SK-N-SH (cell line): ENCODE data around the gene GPR42. TPM values are rescaled to one million over a fixed set of nuclear protein-coding genes. Genes with fewer than 3 reads are reported as not detected.

Experiments
- CTCF ChIA-PET: fragments of 300-600, 350-600 bp; formaldehyde crosslinking; extraction: SDS; loops from one replicate; lab custom pipeline; 2021; lab: Yijun Ruan, JAX
- POLR2A ChIA-PET: fragments of 350-600 bp; sonication (Branson Sonifier 250); formaldehyde crosslinking; extraction: SDS; loops from one replicate; lab custom pipeline; 2020; ENCODE audit warnings: antibody characterized with exemption, inconsistent platforms; lab: Yijun Ruan, JAX
- DNase-seq: peaks from one replicate; pipeline ENCODE4 v3.0.0; 2012
- H2AFZ ChIP-seq: fragments of 200-600 bp; sonication (generic); 2 replicates; pipeline ENCODE4 v1.8.1; 2016; ENCODE audit warnings: antibody characterized with exemption, mild to moderate bottlenecking, low read depth
- H3F3A ChIP-seq: fragments of 200-600 bp; sonication (generic); replicated peaks from 2 replicates; pipeline ENCODE3; 2016; ENCODE audit warnings: antibody characterized with exemption, mild to moderate bottlenecking; ENCODE audit not compliant: insufficient read depth
- H3K27ac ChIP-seq, 2 experiments: fragments of 200-500 bp in 1 of 2; fragments of 200-600 bp in 1 of 2; sonication (Bioruptor generic) in 1 of 2; sonication (generic), shearing (Covaris generic) in 1 of 2; 2 replicates each; pipeline versions ENCODE4 v1.5.1 to v1.6.1; 2014 to 2016; ENCODE audit warnings: low read depth in 2 of 2, inconsistent platforms in 1 of 2, low read length in 1 of 2, mild to moderate bottlenecking in 1 of 2, mixed read lengths in 1 of 2
- H3K27me3 ChIP-seq: fragments of 200-600 bp; sonication (generic), shearing (Covaris generic); 2 replicates; pipeline ENCODE4 v1.6.1; 2016; ENCODE audit warnings: mixed run types; ENCODE audit not compliant: insufficient read depth
- H3K36me3 ChIP-seq, 2 experiments: fragments of 200-500 bp in 1 of 2; fragments of 200-600 bp in 1 of 2; sonication (Bioruptor generic) in 1 of 2; sonication (generic) in 1 of 2; replicated peaks in 1 of 2; 2 replicates each; pipeline versions ENCODE3 to v1.5.1; 2014 to 2016; ENCODE audit warnings: low read length in 1 of 2, mild to moderate bottlenecking in 1 of 2; ENCODE audit not compliant: insufficient read depth in 2 of 2, control insufficient read depth in 1 of 2
- H3K4me1 ChIP-seq, 2 experiments: fragments of 200-500 bp in 1 of 2; fragments of 200-600 bp in 1 of 2; sonication (Bioruptor generic) in 1 of 2; sonication (generic), shearing (Covaris generic) in 1 of 2; 2 replicates each; pipeline versions ENCODE4 v1.5.1 to v1.6.1; 2014 to 2016; ENCODE audit warnings: low read depth in 1 of 2, low read length in 1 of 2, mixed run types in 1 of 2; ENCODE audit not compliant: insufficient read depth in 2 of 2, control insufficient read depth in 1 of 2
- H3K4me2 ChIP-seq: fragments of 200-600 bp; sonication (generic), shearing (Covaris generic); 2 replicates; pipeline ENCODE4 v1.6.1; 2017; ENCODE audit warnings: mixed run types
- H3K4me3 ChIP-seq, 2 experiments: fragments of 200-500 bp in 1 of 2; fragments of 200-600 bp in 1 of 2; sonication (Bioruptor generic) in 1 of 2; sonication (generic), shearing (Covaris generic) in 1 of 2; 2 replicates each; pipeline versions ENCODE4 v1.5.1 to v1.8.1; 2014 to 2016; ENCODE audit warnings: low read depth in 2 of 2, inconsistent platforms in 1 of 2, low read length in 1 of 2, mild to moderate bottlenecking in 1 of 2, mixed read lengths in 1 of 2, moderate library complexity in 1 of 2
- H3K79me2 ChIP-seq: fragments of 200-600 bp; sonication (generic); 2 replicates; pipeline ENCODE4 v1.8.1; 2017; ENCODE audit warnings: mild to moderate bottlenecking; ENCODE audit not compliant: insufficient read depth
- H3K9ac ChIP-seq: fragments of 200-600 bp; sonication (generic); 2 replicates; pipeline ENCODE4 v1.6.1; 2017; ENCODE audit warnings: mixed run types
- H3K9me2 ChIP-seq: fragments of 200-600 bp; sonication (generic); 2 replicates; pipeline ENCODE4 v1.6.1; 2017; ENCODE audit warnings: mixed run types
- H3K9me3 ChIP-seq: fragments of 200-600 bp; sonication (generic); 2 replicates; pipeline ENCODE4 v1.6.1; 2017; ENCODE audit warnings: mixed run types, mild to moderate bottlenecking, moderate library complexity
- H4K20me1 ChIP-seq: fragments of 200-600 bp; sonication (generic); 2 replicates; pipeline ENCODE4 v1.6.1; 2017; ENCODE audit warnings: mild to moderate bottlenecking, mixed run types; ENCODE audit not compliant: insufficient read depth
- CHD2 ChIP-seq: fragments of 150-350 bp; IDR thresholded peaks from 2 replicates; pipeline ENCODE4 v1.6.1; 2018; ENCODE audit warnings: low read length; ENCODE audit not compliant: partially characterized antibody
- CTCF ChIP-seq: fragments of 200-600 bp; sonication (generic); IDR thresholded peaks from 2 replicates; pipeline ENCODE4 v1.6.1; 2017; ENCODE audit warnings: antibody characterized with exemption, mild to moderate bottlenecking, moderate library complexity
- ELF1 ChIP-seq: IDR thresholded peaks from 2 replicates; pipeline ENCODE4 v1.4.0; 2012
- EZH2phosphoT487 ChIP-seq: fragments of 200-600 bp; sonication (generic); IDR thresholded peaks from 2 replicates; pipeline ENCODE4 v1.6.1; 2017; ENCODE audit warnings: low read depth, mixed run types, mild to moderate bottlenecking, antibody characterized with exemption, moderate library complexity, borderline replicate concordance
- FOSL2 ChIP-seq: IDR thresholded peaks from 2 replicates; pipeline ENCODE4 v1.4.0; 2012; ENCODE audit warnings: low read depth, mild to moderate bottlenecking, moderate library complexity, borderline replicate concordance
- FOXJ3 ChIP-seq: sonication (generic); formaldehyde crosslinking; IDR thresholded peaks from 2 replicates; pipeline ENCODE4 v1.5.1; 2020; ENCODE audit warnings: mild to moderate bottlenecking, missing genetic modification reagents
- GATA2 ChIP-seq: sonication (generic); formaldehyde crosslinking; IDR thresholded peaks from 2 replicates; pipeline ENCODE4 v1.5.0; 2020; ENCODE audit warnings: mild to moderate bottlenecking, missing genetic modification reagents
- IRF3 ChIP-seq: fragments of 150-350 bp; IDR thresholded peaks from 2 replicates; pipeline ENCODE4 v1.6.1; 2016; ENCODE audit warnings: mild to moderate bottlenecking, low read depth, low read length
- MAX ChIP-seq: IDR thresholded peaks from 2 replicates; pipeline ENCODE4 v1.4.0; 2012; ENCODE audit warnings: low read depth
- MEF2A ChIP-seq: IDR thresholded peaks from 2 replicates; pipeline ENCODE4 v1.4.0; 2012; ENCODE audit warnings: low read depth, borderline replicate concordance
- MXI1 ChIP-seq: IDR thresholded peaks from 2 replicates; pipeline ENCODE4 v1.6.1; 2012; ENCODE audit warnings: mild to moderate bottlenecking, low read depth, low read length, improper control_type of control experiment
- NRF1 ChIP-seq: IDR thresholded peaks from 2 replicates; pipeline ENCODE4 v1.6.1; 2012; ENCODE audit warnings: low read depth, mild to moderate bottlenecking, low read length
- POLR2AphosphoS5 ChIP-seq: IDR thresholded peaks from 2 replicates; pipeline ENCODE4 v1.6.1; 2012; ENCODE audit warnings: low read depth, low read length
- RAD21 ChIP-seq: IDR thresholded peaks from 2 replicates; pipeline ENCODE4 v1.6.1; 2012; ENCODE audit warnings: mild to moderate bottlenecking, low read length
- RCOR1 ChIP-seq: fragments of 150-350 bp; IDR thresholded peaks from 2 replicates; pipeline ENCODE4 v1.6.1; 2017; ENCODE audit warnings: antibody characterized with exemption, low read length
- RFX5 ChIP-seq: IDR thresholded peaks from 2 replicates; pipeline ENCODE4 v1.6.1; 2012; ENCODE audit warnings: mild to moderate bottlenecking, improper control_type of control experiment, low read length
- TAF1 ChIP-seq: IDR thresholded peaks from 2 replicates; pipeline ENCODE4 v1.6.1; 2012; ENCODE audit warnings: low read depth, mild to moderate bottlenecking, low read length, moderate library complexity, borderline replicate concordance
- ZBTB33 ChIP-seq: IDR thresholded peaks from 2 replicates; pipeline ENCODE4 v1.4.0; 2012; ENCODE audit warnings: low read depth, borderline replicate concordance
- WGBS: methylation state at CpG from one replicate; pipeline ENCODE4 v1.1.6; 2017; ENCODE audit warnings: low lambda C conversion rate; 5-methylcytosine and 5-hydroxymethylcytosine counted together
- polyA plus RNA-seq, 3 experiments: library from polyadenylated mRNA; depleted of rRNA; stranded (reverse); fragments of >200 nt; gene quantifications; 2 replicates each; pipeline ENCODE4 v1.2.3, GENCODE V29; 2012

The GPR42 gene
- polyA plus RNA-seq, 1 of the 3 experiments (the other 2 are of a cell fraction): not detected

- ChIA-PET POLR2A (no interaction called here), CTCF (interaction anchor here (1.0 to 1.6 kb wide), 2 partner anchors 36 to 122 kb away, joined by 3 to 4 read pairs; no protein-coding TSS in a partner anchor)
- H3K9ac ChIP-seq: no peak overlapping the region
- no peak for TF ChIP-seq RAD21
- no peak for TF ChIP-seq MEF2A
- TF ChIP-seq RFX5: no peak
- no peak for TF ChIP-seq ELF1
- TF ChIP-seq RCOR1: no peak
- TF ChIP-seq CHD2: no peak
- TF ChIP-seq ZBTB33: no peak
- no peak for TF ChIP-seq FOSL2
- no peak for TF ChIP-seq IRF3
- TF ChIP-seq POLR2AphosphoS5: no peak
- TF ChIP-seq NRF1: no peak
- H3K4me1 ChIP-seq: no peaks in the 10 kb centered on the region
- no peak overlapping the region for H2AFZ ChIP-seq
- H3K4me3 ChIP-seq: no peak overlapping the region
- no peak overlapping the region for H3K27ac ChIP-seq
- H3K4me2 ChIP-seq: no peak overlapping the region
- H3K9me3 ChIP-seq: peaks cover 13% of the 10 kb centered on the region; the same call in 1 of the 2 replicates
- no peaks in the 10 kb centered on the region for H4K20me1 ChIP-seq
- H3K79me2 ChIP-seq: no peaks in the 10 kb centered on the region
- H3K9me2 ChIP-seq: no peaks in the 10 kb centered on the region
- no peaks in the 10 kb centered on the region for H3F3A ChIP-seq
- no peaks in the 10 kb centered on the region for H3K27me3 ChIP-seq
- DNase-seq: no peak
- no peaks in the 10 kb centered on the region for H3K36me3 ChIP-seq
- WGBS: 20% methylated on average over 6 of the region's 6 CpGs
Observed at GRCh38 chr19:35388277-35389054, 17.6 kb downstream of the GPR42 start.

- Histone ChIP-seq H3K4me2 (no peak overlapping the region), H3K9ac (no peak overlapping the region), H2AFZ (no peak overlapping the region), H3K79me2 (no peaks in the 10 kb centered on the region), H3K9me3 (peaks cover 13% of the 10 kb centered on the region; the same call in 1 of the 2 replicates), H3K4me3 (no peak overlapping the region), H3K9me2 (no peaks in the 10 kb centered on the region), H3K27me3 (no peaks in the 10 kb centered on the region), H3K36me3 (no peaks in the 10 kb centered on the region), H4K20me1 (no peaks in the 10 kb centered on the region), H3K27ac (no peak overlapping the region), H3K4me1 (no peaks in the 10 kb centered on the region), H3F3A (no peaks in the 10 kb centered on the region)
- no peak for DNase-seq
- CTCF ChIA-PET: interaction anchor here (1.0 kb wide), 1 partner anchor 121 kb away, joined by 3 read pairs; no protein-coding TSS in a partner anchor
- WGBS: 2% methylated on average over 6 of the region's 6 CpGs
- POLR2A ChIA-PET: no interaction called here
- TF ChIP-seq CTCF (no peak), GATA2 (no peak), MXI1 (no peak), RAD21 (no peak), FOXJ3 (CRISPR knock-in tag) (no peak), EZH2phosphoT487 (no peak), MAX (no peak), TAF1 (no peak), ZBTB33 (no peak)
Observed at GRCh38 chr19:35389192-35389861, 18.5 kb downstream of the GPR42 start.
